Kidney epithelial cell (primary cell): ENCODE results near the gene CORO7. TPM values are rescaled to one million over a fixed set of nuclear protein-coding genes. Genes with fewer than 3 reads are reported as not detected.

Experiments
- DNase-seq: peaks from one replicate; pipeline ENCODE4 v3.0.0-alpha.2; 2010; ENCODE audit warnings: low read depth
- H3K27me3 ChIP-seq: 2 replicates; pipeline ENCODE4 v1.6.0; 2011; ENCODE audit warnings: low read length; ENCODE audit not compliant: control insufficient read depth, insufficient read depth
- H3K36me3 ChIP-seq: 2 replicates; pipeline ENCODE4 v1.5.1; 2011; ENCODE audit warnings: low read length; ENCODE audit not compliant: control insufficient read depth, insufficient read depth
- H3K4me3 ChIP-seq: 2 replicates; pipeline ENCODE4 v1.5.1; 2011; ENCODE audit warnings: low read depth, mild to moderate bottlenecking, control low read depth, low read length
- total RNA-seq: library from RNA; depleted of rRNA; stranded (reverse); fragments of >200 nt; gene quantifications from 2 replicates; pipeline ENCODE4 v1.2.3, GENCODE V29; 2015
- TF ChIP-seq, protein P1 (sequence below): IDR thresholded peaks from 2 replicates; pipeline ENCODE4 v1.5.1; 2011; ENCODE audit warnings: mild to moderate bottlenecking, moderate library complexity, low read length, control low read depth, inconsistent platforms; ENCODE audit not compliant: insufficient read depth, poor library complexity, severe bottlenecking

CORO7 gene
- total RNA-seq, 1 donor from 2014 or later, result 57.3 TPM

GRCh38 chr16:4455081-4455480 is 38.7 kb upstream of the CORO7 start:
- Histone ChIP-seq H3K27me3 (no peaks in the 10 kb centered on the region), H3K4me3 (no peak overlapping the region), H3K36me3 (peaks cover 3% of the 10 kb centered on the region)
- TF ChIP-seq, protein P1, sequence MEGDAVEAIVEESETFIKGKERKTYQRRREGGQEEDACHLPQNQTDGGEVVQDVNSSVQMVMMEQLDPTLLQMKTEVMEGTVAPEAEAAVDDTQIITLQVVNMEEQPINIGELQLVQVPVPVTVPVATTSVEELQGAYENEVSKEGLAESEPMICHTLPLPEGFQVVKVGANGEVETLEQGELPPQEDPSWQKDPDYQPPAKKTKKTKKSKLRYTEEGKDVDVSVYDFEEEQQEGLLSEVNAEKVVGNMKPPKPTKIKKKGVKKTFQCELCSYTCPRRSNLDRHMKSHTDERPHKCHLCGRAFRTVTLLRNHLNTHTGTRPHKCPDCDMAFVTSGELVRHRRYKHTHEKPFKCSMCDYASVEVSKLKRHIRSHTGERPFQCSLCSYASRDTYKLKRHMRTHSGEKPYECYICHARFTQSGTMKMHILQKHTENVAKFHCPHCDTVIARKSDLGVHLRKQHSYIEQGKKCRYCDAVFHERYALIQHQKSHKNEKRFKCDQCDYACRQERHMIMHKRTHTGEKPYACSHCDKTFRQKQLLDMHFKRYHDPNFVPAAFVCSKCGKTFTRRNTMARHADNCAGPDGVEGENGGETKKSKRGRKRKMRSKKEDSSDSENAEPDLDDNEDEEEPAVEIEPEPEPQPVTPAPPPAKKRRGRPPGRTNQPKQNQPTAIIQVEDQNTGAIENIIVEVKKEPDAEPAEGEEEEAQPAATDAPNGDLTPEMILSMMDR, result no peak
- DNase-seq, result no peak

DNA sequence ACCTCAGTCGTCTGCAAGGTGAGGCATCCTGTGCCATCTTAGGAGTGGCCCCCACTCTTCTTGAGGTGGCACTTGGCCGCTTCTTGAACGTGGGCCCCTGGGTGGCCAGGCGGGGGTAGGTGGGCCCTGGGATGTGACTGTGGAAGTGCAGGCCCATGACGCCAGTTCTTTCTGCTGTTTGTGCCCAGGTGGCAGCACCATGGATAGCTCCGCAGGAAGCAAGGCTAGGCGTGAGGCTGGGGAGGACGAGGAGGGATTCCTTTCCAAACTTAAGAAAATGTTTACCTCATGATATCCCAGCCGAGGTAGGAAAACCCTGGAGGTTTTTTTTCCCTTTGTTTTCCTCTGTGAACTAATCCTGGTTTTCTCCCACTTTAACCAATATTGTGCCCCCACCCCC is 38.2 kb upstream of the CORO7 start:
- DNase-seq, result no peak
- peaks cover 3% of the 10 kb centered on the region for H3K36me3 ChIP-seq
- TF ChIP-seq, protein P1, result no peak
- no peak overlapping the region for H3K4me3 ChIP-seq
- no peaks in the 10 kb centered on the region for H3K27me3 ChIP-seq

- peaks cover 3% of the 10 kb centered on the region for H3K36me3 ChIP-seq
- DNase-seq, result no peak
- TF ChIP-seq, protein P1, result no peak
- no peak overlapping the region for H3K4me3 ChIP-seq
- no peaks in the 10 kb centered on the region for H3K27me3 ChIP-seq
These were observed 36.3 kb upstream of the CORO7 start for GRCh38 chr16:4452674-4453073.

DNA sequence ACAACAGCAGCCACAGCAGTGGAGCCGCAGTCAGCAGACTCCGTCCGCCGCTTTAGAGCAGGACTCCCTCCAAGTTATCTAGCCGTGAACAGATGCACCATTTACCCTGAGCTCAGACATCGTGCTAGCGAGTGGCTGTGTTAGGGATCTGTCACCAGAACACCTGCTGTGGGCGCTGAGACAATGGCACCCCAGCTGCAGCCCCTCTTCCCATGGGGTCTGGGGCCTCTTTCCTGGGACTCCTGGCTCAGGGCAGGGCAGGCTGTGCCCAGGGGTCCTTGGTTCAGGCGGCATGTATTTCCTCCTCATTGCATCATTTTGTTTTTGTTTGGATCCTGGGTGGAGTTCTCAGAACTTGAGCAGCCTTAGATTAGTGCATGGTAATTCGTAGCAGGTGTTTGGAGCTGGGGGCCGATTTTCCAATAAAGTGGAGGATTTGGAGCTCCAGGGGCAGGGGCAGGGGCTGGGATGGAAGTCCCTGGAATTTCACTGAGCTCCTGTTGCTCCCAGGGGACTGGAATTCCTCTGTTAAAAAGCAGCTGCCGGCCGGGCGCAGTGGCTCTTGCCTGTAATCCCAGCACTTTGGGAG is 34.6 kb upstream of the CORO7 start:
- TF ChIP-seq, protein P1, result no peak
- H3K27me3 ChIP-seq, result no peaks in the 10 kb centered on the region
- H3K36me3 ChIP-seq, result peaks cover 2% of the 10 kb centered on the region
- no peak overlapping the region for H3K4me3 ChIP-seq
- DNase-seq, result no peak

DNA sequence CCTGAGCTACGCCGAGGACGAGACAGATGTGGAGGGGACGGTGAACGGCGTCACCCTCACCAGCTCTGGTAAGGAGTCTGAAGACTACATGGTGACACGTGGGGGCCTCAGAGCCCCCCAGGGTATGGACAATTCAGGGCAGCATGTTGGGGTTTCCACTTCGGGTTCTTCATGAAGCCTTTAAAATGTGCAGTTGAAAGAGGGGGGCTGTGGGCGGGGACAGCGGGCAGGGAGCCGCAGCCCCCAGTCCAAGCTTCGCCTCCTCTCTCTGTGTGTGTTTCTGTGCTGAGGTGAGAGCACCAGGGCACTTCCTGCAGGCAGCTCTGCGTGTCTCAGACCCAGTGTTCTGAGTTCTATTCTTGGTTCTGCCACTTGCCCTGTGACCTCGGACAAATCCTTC is 34.0 kb upstream of the CORO7 start:
- TF ChIP-seq, protein P1, result no peak
- Histone ChIP-seq H3K4me3 (no peak overlapping the region), H3K36me3 (peaks cover 2% of the 10 kb centered on the region), H3K27me3 (no peaks in the 10 kb centered on the region)
- no peak for DNase-seq

GRCh38 chr16:4443986-4444385 is 27.6 kb upstream of the CORO7 start:
- peaks cover 2% of the 10 kb centered on the region for H3K36me3 ChIP-seq
- H3K4me3 ChIP-seq, result no peak overlapping the region
- TF ChIP-seq, protein P1, result no peak
- DNase-seq, result no peak
- H3K27me3 ChIP-seq, result no peaks in the 10 kb centered on the region
